ENCODE results near the gene PRKAR2A. TPM values are rescaled to one million over a fixed set of nuclear protein-coding genes. Genes with fewer than 3 reads are reported as not detected.
"Not testable (repeated sequence)": the region's sequence is repeated elsewhere in the genome, so short reads cannot be mapped to it uniquely, and the experiment has no call there.

PRKAR2A gene
- total RNA-seq, 1 experiment from 2014 or later, result 85.4 TPM

GRCh38 chr3:48804930-48805329, 42.7 kb downstream of the PRKAR2A start:
- no TSS peak for BruUV-seq (replicated peaks)
- no peak for DNase-seq (ENCODE audit: low read depth, low spot score)
- POLR2A ChIA-PET, result interaction anchor here (0.5 kb wide), 1 partner anchor 40 kb away, joined by 3 read pairs; no protein-coding TSS in a partner anchor
- TF ChIP-seq POLR2AphosphoS5 (IDR thresholded peaks at IDR 0.05; ENCODE audit: low read depth, low read length) (no peak), TCF7L2 (IDR thresholded peaks at IDR 0.05; ENCODE audit: low read depth, low read length) (no peak), SIN3A (IDR thresholded peaks at IDR 0.05; ENCODE audit: borderline replicate concordance, insufficient read depth, low read depth, low read length) (no peak), CTCF (IDR thresholded peaks at IDR 0.05) (no peak), REST (IDR thresholded peaks at IDR 0.05; ENCODE audit: insufficient read depth in 1 of 2, low read depth in 2 of 2, low read length in 1 of 2) (no peak)
- no peak overlapping the region for H3K27ac ChIP-seq (ENCODE audit: low read length)
- intact Hi-C loops (cut with micrococcal nuclease; ENCODE audit: unreplicated experiment), result no loop called here
- no peak for ATAC-seq
- no peaks in the 10 kb centered on the region for H3K9me3 ChIP-seq (ENCODE audit: control insufficient read depth, insufficient read depth, low read depth, low read length)
- H3K4me1 ChIP-seq (ENCODE audit: control insufficient read depth, insufficient read depth, low read length), result no peaks in the 10 kb centered on the region
- H3K36me3 ChIP-seq (ENCODE audit: control insufficient read depth, insufficient read depth, low read length), result no peaks in the 10 kb centered on the region
- CTCF ChIA-PET, result no interaction called here
- no peaks in the 10 kb centered on the region for H3K27me3 ChIP-seq (ENCODE audit: control insufficient read depth, insufficient read depth, low read length)
- H3K4me3 ChIP-seq (ENCODE audit: low read depth in 2 of 2, low read length in 2 of 2), result no peak overlapping the region
- in situ Hi-C loops (cut with HindIII; ENCODE audit: low pct_unique_long_range_greater_than_20kb, low sequenced_read_pairs), result no loop called here

GRCh38 chr3:48800831-48801230, 46.8 kb downstream of the PRKAR2A start:
- H3K27ac ChIP-seq (ENCODE audit: low read length); DNase-seq (ENCODE audit: low read depth, low spot score); intact Hi-C loops (cut with micrococcal nuclease; ENCODE audit: unreplicated experiment); CTCF ChIA-PET; ATAC-seq; H3K36me3 ChIP-seq (ENCODE audit: control insufficient read depth, insufficient read depth, low read length); BruUV-seq (replicated peaks); H3K4me1 ChIP-seq (ENCODE audit: control insufficient read depth, insufficient read depth, low read length); H3K9me3 ChIP-seq (ENCODE audit: control insufficient read depth, insufficient read depth, low read depth, low read length); POLR2A ChIA-PET; H3K27me3 ChIP-seq (ENCODE audit: control insufficient read depth, insufficient read depth, low read length); in situ Hi-C loops (cut with HindIII; ENCODE audit: low pct_unique_long_range_greater_than_20kb, low sequenced_read_pairs); H3K4me3 ChIP-seq (ENCODE audit: low read depth in 2 of 2, low read length in 2 of 2): not testable (repeated sequence)

GRCh38 chr3:48798998-48799397, 48.7 kb downstream of the PRKAR2A start:
- no peak for TF ChIP-seq POLR2AphosphoS5 (IDR thresholded peaks at IDR 0.05; ENCODE audit: low read depth, low read length)
- no peak for TF ChIP-seq REST (IDR thresholded peaks at IDR 0.05; ENCODE audit: insufficient read depth in 1 of 2, low read depth in 2 of 2, low read length in 1 of 2)
- TF ChIP-seq CTCF (IDR thresholded peaks at IDR 0.05), result no peak
- no peak for TF ChIP-seq SIN3A (IDR thresholded peaks at IDR 0.05; ENCODE audit: borderline replicate concordance, insufficient read depth, low read depth, low read length)
- no peak for TF ChIP-seq TCF7L2 (IDR thresholded peaks at IDR 0.05; ENCODE audit: low read depth, low read length)
- H3K9me3 ChIP-seq (ENCODE audit: control insufficient read depth, insufficient read depth, low read depth, low read length), result no peaks in the 10 kb centered on the region
- BruUV-seq (replicated peaks), result no TSS peak
- H3K27ac ChIP-seq (ENCODE audit: low read length), result no peak overlapping the region
- H3K36me3 ChIP-seq (ENCODE audit: control insufficient read depth, insufficient read depth, low read length), result no peaks in the 10 kb centered on the region
- H3K4me3 ChIP-seq (ENCODE audit: low read depth in 2 of 2, low read length in 2 of 2), result no peak overlapping the region
- H3K27me3 ChIP-seq (ENCODE audit: control insufficient read depth, insufficient read depth, low read length), result no peaks in the 10 kb centered on the region
- ATAC-seq (no peak), DNase-seq (ENCODE audit: low read depth, low spot score) (no peak)
- POLR2A ChIA-PET, result no interaction called here
- intact Hi-C loops (cut with micrococcal nuclease; ENCODE audit: unreplicated experiment) (no loop called here), in situ Hi-C loops (cut with HindIII; ENCODE audit: low pct_unique_long_range_greater_than_20kb, low sequenced_read_pairs) (no loop called here)
- CTCF ChIA-PET, result no interaction called here
- H3K4me1 ChIP-seq (ENCODE audit: control insufficient read depth, insufficient read depth, low read length), result no peaks in the 10 kb centered on the region

Data from Panc1 (cell line).